Esophagus (tissue), 2 donors: ENCODE results near the gene PCDH15. TPM values are rescaled to one million over a fixed set of nuclear protein-coding genes. Genes with fewer than 3 reads are reported as not detected.
"Not testable (repeated sequence)": the region's sequence is repeated elsewhere in the genome, so short reads cannot be mapped to it uniquely, and the experiment has no call there.

Experiments
- H3K27ac ChIP-seq, 2 donors: one replicate each; pipeline ENCODE4 v1.5.1; 2013; ENCODE audit warnings: low read depth in 2 of 2, mild to moderate bottlenecking in 2 of 2, inconsistent platforms in 1 of 2, low read length in 1 of 2, moderate library complexity in 1 of 2
- H3K27me3 ChIP-seq, 2 donors: one replicate each; pipeline ENCODE4 v1.6.1; 2013; ENCODE audit warnings: low read length in 2 of 2, control low read depth in 1 of 2, mild to moderate bottlenecking in 1 of 2; ENCODE audit not compliant: insufficient read depth in 2 of 2, control insufficient read depth in 1 of 2
- H3K36me3 ChIP-seq, 2 donors: one replicate each; pipeline ENCODE4 v1.6.1; 2013; ENCODE audit warnings: low read length in 1 of 2; ENCODE audit not compliant: control insufficient read depth in 2 of 2, insufficient read depth in 2 of 2
- H3K4me1 ChIP-seq, 2 donors: one replicate each; pipeline ENCODE4 v1.6.1; 2013; ENCODE audit warnings: low read length in 1 of 2; ENCODE audit not compliant: control insufficient read depth in 2 of 2, insufficient read depth in 2 of 2
- H3K4me3 ChIP-seq, 2 donors: one replicate each; pipeline ENCODE4 v1.5.1; 2013; ENCODE audit warnings: low read length in 2 of 2, mild to moderate bottlenecking in 2 of 2, low read depth in 1 of 2, moderate library complexity in 1 of 2
- H3K9me3 ChIP-seq, 2 donors: one replicate each; pipeline ENCODE4 v1.6.1; 2013; ENCODE audit warnings: mild to moderate bottlenecking in 2 of 2, low read depth in 1 of 2, low read length in 1 of 2, moderate library complexity in 1 of 2; ENCODE audit not compliant: control insufficient read depth in 2 of 2, insufficient read depth in 1 of 2
- WGBS, 2 donors: extraction: QIAGEN DNeasy Blood & Tissue Kit; methylation state at CpG; one replicate each; pipeline ENCODE4 v1.1.7; 2013; 5-methylcytosine and 5-hydroxymethylcytosine counted together
- polyA plus RNA-seq, 2 donors: library from polyadenylated mRNA; stranded (reverse); fragments of 200-250 nt; gene quantifications; one replicate each; pipeline ENCODE4 v1.2.3, GENCODE V29; 2013
- donor health status: healthy with polysubstance abuse.
- donor health status: Bipolar disorder and iron deficiency.

PCDH15 gene
- polyA plus RNA-seq, 2 donors, result not detected

DNA sequence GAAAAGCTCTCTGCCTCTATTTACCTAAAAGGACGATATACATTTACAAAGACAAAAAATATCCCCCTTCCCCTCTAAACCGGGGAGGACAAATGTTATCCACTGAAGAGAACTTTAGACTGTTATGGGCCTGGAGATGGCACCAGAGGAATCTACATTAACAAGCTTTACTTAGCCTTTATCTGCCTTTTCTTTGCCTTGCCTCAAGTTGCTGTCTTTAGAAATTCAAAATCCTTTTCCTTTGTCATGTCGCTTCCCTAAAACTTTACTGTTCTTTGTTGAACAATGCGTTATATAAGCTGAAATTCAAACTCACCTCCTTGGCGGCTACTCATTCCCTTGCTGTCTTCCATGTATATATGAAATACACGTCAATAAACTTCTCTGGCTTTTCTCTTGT, 405.0 kb downstream of the PCDH15 start:
- Histone ChIP-seq H3K4me3 (no peak overlapping the region), H3K9me3 (no peaks in the 10 kb centered on the region), H3K27ac (no peak overlapping the region), H3K27me3 (no peaks in the 10 kb centered on the region), H3K36me3 (no peaks in the 10 kb centered on the region), H3K4me1 (no peaks in the 10 kb centered on the region)
- WGBS, 2 donors, result 50 to 68% methylated on average over 6 of the region's 6 CpGs

DNA sequence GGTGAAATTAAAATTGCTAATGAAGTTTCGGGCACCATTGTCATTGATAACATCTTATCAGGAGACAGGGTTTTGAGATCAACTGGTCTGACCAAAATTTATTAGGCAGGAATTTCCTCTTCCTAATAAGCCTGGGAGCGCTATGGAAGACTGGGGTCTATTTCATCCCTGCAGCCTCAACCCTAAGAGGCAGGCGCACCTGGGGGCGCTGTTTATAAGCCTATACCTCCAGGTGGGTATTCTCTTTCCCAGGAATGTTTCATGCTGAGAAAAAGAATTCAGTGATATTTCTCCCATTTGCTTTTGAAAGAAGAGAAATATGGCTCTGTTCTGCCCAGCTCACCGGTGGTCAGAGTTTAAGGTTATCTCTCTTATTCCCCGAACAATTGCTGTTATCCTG, 406.4 kb downstream of the PCDH15 start:
- not testable (repeated sequence) for H3K36me3 ChIP-seq, H3K27ac ChIP-seq, H3K4me3 ChIP-seq, H3K4me1 ChIP-seq, H3K27me3 ChIP-seq, H3K9me3 ChIP-seq
- WGBS, 2 donors, result 61 to 69% methylated on average over 6 of the region's 6 CpGs

DNA sequence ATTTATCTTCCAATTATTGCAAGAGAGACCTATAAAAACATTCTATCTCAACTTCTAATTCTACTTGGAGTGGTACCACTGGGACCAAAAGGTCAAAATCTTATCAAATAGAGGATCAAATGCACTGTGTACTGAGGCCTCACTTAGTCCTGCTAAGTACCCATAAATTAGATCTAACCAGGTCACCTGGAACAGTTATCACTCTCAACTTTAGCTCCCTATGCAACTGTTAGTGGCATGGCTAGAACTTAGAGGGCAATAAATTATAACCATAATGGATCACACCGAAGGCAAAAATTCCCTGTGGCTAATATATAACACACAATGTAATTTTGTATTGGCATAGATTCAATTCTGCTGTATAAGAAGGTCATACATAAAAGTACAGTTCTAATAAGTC, 428.9 kb downstream of the PCDH15 start:
- Histone ChIP-seq H3K36me3 (no peaks in the 10 kb centered on the region), H3K9me3 (no peaks in the 10 kb centered on the region), H3K4me1 (no peaks in the 10 kb centered on the region), H3K27ac (no peak overlapping the region), H3K27me3 (no peaks in the 10 kb centered on the region), H3K4me3 (no peak overlapping the region)
- WGBS, 2 donors, result 64 to 69% methylated on average over 1 of the region's 1 CpG

DNA sequence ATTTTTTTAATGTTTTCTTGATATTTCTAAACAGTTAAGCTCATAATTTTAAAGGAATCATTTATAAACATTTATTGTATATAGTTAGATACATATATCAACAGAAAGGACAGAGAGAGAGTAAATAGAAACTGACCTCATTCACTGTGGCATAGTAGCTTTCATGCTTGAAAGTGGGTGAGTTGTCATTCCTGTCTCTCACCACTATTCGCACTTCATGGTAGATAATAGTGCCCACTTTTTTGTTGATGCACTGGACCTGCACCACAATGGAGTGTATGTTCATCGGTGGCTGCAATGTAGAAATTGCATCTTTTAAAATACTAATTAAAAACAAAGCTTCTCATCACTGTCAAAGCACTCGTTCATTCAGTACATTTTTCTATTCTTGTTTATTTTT, 432.0 kb downstream of the PCDH15 start:
- Histone ChIP-seq H3K4me3 (no peak overlapping the region), H3K4me1 (no peaks in the 10 kb centered on the region), H3K36me3 (no peaks in the 10 kb centered on the region), H3K27me3 (no peaks in the 10 kb centered on the region), H3K9me3 (no peaks in the 10 kb centered on the region), H3K27ac (no peak overlapping the region)
- WGBS, 2 donors, result 76 to 86% methylated on average over 3 of the region's 3 CpGs

DNA sequence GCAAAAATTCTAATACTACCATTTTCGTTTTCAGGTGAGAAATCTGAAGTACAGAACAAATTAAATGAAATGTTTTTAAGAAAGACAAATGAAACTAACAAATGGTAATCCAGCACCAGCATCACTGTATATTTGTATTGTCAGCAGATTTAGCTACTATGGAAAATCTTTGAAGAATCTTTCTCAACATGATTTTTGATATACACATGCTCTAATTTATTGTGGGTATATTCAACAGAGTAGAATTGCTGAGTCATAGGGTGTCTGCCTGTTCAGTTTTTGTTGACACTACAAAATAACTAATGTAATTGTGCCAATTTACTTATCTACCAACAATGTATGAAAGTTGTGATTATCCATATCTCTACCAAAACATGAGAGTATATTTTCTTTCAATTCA, 437.6 kb downstream of the PCDH15 start:
- H3K4me1 ChIP-seq, result no peaks in the 10 kb centered on the region
- no peaks in the 10 kb centered on the region for H3K27me3 ChIP-seq
- H3K27ac ChIP-seq, result no peak overlapping the region
- H3K4me3 ChIP-seq, result no peak overlapping the region
- 44 to 57% methylated on average over 1 of the region's 1 CpG for WGBS, 2 donors
- no peaks in the 10 kb centered on the region for H3K36me3 ChIP-seq
- no peaks in the 10 kb centered on the region for H3K9me3 ChIP-seq

DNA sequence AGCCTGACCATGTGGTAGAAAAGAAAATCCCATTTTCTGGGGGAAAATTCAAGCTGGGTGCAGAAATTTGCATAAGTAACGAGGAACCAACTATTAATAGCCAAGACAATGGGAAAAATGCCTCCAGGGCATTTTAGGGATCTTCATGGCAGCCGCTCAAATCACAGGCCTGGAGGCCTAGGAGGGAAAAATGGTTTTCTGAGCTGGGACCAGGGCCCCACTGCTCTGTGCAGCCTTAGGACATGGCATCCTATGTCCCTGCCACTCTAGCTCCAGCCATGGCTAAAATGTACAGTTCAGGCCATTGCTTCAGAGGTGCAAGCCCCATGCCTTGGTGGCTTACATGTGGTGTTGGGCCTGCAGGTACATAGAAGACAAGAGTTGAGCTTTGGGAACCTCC, 459.0 kb downstream of the PCDH15 start:
- Histone ChIP-seq H3K4me3 (no peak overlapping the region), H3K27me3 (no peaks in the 10 kb centered on the region), H3K4me1 (no peaks in the 10 kb centered on the region), H3K36me3 (no peaks in the 10 kb centered on the region), H3K27ac (no peak overlapping the region), H3K9me3 (peaks cover 0 to 7% of the 10 kb centered on the region in 2 donors)
- 45 to 55% methylated on average over 2 of the region's 2 CpGs for WGBS, 2 donors

DNA sequence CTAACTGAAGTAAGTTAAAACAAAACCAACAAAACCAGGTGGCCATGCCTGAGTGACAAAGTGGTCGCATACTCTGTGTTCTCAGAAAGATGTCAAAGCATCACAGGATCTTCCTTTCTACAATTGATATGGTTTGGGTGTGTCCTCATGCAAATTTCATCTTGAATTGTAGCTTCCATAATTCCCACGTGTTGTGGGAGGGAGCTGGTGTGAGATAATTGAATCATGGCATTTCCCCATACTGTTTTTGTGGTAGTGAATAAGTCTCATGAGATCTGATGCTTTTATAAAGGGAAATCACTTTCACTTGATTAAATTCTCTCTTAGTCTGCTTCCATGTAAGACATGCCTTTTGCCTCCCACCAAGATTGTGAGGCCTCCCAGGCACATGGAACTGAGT, 465.7 kb downstream of the PCDH15 start:
- H3K4me1 ChIP-seq, result no peaks in the 10 kb centered on the region
- no peak overlapping the region for H3K4me3 ChIP-seq
- no peaks in the 10 kb centered on the region for H3K27me3 ChIP-seq
- no peak overlapping the region for H3K27ac ChIP-seq
- no peaks in the 10 kb centered on the region for H3K36me3 ChIP-seq
- 55 to 58% methylated on average over 2 of the region's 2 CpGs for WGBS, 2 donors
- peaks cover 2 to 3% of the 10 kb centered on the region in 2 donors for H3K9me3 ChIP-seq

DNA sequence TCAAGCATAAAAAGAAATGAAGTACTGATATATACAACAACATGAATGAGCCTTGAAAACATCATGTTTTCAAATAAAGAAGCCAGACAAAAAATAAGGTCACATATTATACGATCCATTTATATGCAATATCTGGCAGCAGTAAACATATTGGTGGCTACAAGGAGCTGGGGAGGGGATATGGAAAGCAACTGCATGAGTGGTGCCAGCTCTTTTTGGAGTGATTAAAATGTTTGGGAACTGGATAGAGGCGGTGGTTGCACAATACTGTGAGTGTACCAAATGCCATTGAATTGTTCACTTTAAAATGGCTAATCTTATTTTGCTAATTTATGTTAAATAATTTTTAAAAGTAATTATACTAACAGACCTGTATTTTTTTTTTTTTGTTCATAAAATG, 481.7 kb downstream of the PCDH15 start:
- no peaks in the 10 kb centered on the region for H3K4me1 ChIP-seq
- no peaks in the 10 kb centered on the region for H3K9me3 ChIP-seq
- no peak overlapping the region for H3K4me3 ChIP-seq
- H3K27ac ChIP-seq, result no peak overlapping the region
- no peaks in the 10 kb centered on the region for H3K27me3 ChIP-seq
- WGBS, 2 donors, result 77 to 84% methylated on average over 2 of the region's 2 CpGs
- H3K36me3 ChIP-seq, result no peaks in the 10 kb centered on the region

DNA sequence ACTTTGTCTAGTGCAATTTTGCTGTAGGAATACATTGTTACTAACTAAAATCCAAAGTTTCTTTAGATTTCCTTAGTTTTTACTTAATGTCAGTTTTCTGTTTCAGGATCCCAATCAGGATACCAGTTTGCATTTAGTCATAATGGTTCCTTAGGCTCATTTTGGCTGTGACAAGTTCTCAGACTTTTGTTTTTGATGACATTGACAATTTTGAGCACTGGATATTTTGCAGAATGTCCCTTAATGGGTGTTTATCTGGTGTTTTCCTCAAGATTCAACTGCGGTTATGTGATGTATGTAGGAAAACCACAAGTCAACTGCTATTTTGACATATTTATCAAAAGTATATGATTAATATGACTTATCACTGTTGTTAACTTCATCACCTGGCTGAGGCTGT, 482.6 kb downstream of the PCDH15 start:
- no peak overlapping the region for H3K27ac ChIP-seq
- H3K4me1 ChIP-seq, result no peaks in the 10 kb centered on the region
- H3K4me3 ChIP-seq, result no peak overlapping the region
- no peaks in the 10 kb centered on the region for H3K27me3 ChIP-seq
- no peaks in the 10 kb centered on the region for H3K9me3 ChIP-seq
- no peaks in the 10 kb centered on the region for H3K36me3 ChIP-seq
- WGBS, 2 donors, result 67 to 91% methylated on average over 1 of the region's 1 CpG

DNA sequence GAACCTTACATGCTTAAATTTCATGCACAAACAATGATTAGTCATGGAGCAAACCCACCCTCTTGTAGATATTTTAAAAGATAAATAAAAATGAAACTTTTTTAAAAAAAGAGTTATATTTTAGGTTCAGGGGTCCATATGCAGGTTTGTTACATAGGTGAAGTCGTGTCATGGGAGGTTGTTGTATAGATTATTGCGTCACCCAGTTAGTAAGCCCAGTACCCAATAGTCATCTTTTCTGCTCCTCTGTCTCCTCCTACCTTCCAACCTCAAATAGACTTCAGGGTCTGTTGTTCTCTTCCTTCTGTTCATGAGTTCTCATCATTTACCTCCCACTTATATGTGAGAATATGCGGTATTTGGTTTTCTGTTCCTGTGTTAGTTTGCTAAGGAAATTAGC, 486.6 kb downstream of the PCDH15 start:
- 89 to 95% methylated on average over 3 of the region's 3 CpGs for WGBS, 2 donors
- no peak overlapping the region for H3K27ac ChIP-seq
- H3K9me3 ChIP-seq, result no peaks in the 10 kb centered on the region
- H3K36me3 ChIP-seq, result no peaks in the 10 kb centered on the region
- H3K4me3 ChIP-seq, result no peak overlapping the region
- no peaks in the 10 kb centered on the region for H3K4me1 ChIP-seq
- H3K27me3 ChIP-seq, result no peaks in the 10 kb centered on the region
